CD4-positive, alpha-beta T cell treated with Interleukin-15 for 1 hour (primary cell): Measurements from ENCODE around the gene FBXO21.
A peak's percentile ranks its signal among the peaks of the same experiment; 100 is the strongest.

Experiments
- DNase-seq: peaks from one replicate; pipeline ENCODE4 v3.0.0-alpha.2; 2020

FBXO21 gene

GRCh38 chr12:117162167-117162539 lies 28.1 kb downstream of the FBXO21 start:
- no peak for DNase-seq

DNA sequence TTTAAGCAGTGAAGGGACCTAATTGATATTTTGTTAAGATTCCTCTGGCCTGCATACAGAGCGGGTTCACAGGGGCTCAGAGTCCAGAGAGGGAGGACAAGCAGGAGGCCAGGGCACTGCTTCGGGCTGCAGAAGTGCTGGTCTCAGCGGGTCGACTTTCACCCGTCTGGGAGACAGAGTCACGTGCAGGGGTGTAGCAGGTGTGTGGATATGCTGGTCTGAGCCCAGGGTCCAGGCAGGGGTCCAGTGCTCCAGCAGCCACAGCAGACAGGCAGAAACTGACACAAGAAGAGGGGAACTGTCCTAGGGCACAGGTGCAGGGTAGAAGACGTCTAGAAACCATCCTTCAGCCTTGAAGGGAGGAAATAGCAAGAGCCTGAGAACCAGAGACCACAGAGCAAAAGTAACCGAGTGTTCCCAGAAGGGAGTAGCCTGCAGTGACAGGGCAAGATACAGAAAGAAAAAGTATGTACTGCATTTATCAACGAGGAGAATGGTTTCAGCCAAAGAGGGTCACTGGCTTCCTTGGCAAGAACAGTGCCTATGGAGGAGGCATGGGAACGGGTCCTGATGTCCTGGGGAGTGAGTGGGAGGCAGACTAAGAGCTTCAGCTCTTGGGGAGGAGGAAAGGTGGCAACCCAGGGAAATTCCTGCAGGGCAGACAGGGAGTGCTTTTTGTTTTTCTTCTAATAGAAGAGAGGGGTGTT lies 28.7 kb downstream of the FBXO21 start:
- DNase-seq, result no peak

- DNase-seq, result no peak
Measured at GRCh38 chr12:117159674-117160073, 30.6 kb downstream of the FBXO21 start.

GRCh38 chr12:117158911-117159553 lies 31.2 kb downstream of the FBXO21 start:
- no peak for DNase-seq

DNA sequence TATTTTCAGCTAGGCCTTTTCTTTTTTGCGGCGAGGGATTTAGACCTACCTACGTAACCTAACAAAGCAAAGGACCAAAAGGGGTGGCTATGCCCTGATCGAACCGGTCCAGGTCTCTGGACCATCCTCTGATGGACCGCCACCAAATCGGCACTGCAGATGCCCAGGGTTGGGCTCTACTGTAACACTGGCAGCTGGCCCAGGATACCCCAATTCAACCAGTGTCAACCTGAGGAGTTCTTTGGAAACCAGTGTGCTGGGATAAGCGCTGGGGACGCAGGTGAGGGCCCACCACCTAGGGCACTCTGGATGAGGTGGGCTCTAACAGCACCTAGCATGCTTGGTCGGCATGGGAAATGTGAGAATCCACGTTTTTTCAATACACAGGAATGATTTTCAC lies 32.2 kb downstream of the FBXO21 start:
- no peak for DNase-seq

- DNase-seq, result peak; percentile 67
Measured at GRCh38 chr12:117155278-117156060, 34.8 kb downstream of the FBXO21 start.

DNA sequence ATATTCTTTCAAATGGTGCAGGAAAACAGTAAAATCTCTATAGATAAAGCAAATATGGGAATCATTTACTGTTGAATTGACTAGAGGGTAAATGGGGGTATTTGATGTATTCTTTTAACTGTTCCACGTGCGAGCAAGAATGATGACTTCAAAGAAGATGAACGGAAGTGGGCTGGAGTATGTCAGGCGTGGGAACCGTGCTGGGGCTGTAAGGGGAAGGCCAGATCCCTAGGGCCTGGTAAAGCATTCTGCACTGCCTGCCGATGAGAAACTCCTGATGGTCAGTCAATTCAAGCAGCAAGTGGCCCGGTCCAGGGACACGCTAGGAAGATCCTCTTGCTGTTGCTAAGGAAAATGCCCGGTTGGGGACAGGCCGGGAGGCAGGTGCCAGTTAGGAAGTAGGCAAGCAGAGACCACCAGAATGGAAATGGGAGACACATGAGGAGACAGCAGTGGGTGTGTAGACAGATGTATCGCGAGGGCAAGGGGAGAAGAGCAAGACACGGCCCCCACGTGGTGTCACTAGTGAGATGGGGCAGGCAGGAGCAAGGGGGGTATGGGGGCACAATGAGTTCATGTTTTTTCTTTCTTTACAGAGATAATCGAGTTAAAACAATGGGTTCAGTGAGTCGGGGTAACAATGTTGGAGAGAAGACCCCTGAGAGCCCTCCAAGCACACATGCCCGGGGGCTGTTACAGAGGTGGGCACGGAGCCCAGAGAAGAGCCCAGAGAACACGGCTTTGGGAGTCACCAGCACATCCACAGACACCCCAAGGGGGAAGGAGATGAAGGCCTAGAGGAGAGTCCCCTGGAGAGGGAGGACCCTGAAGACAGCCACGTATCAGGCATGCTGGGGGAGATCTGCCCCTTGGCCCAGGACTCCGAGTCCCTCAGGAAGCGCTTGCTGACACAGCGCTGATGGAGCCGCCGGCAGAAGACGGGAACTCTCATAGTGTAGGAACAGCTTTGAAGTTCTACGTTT lies 37.2 kb downstream of the FBXO21 start:
- no peak for DNase-seq

DNA sequence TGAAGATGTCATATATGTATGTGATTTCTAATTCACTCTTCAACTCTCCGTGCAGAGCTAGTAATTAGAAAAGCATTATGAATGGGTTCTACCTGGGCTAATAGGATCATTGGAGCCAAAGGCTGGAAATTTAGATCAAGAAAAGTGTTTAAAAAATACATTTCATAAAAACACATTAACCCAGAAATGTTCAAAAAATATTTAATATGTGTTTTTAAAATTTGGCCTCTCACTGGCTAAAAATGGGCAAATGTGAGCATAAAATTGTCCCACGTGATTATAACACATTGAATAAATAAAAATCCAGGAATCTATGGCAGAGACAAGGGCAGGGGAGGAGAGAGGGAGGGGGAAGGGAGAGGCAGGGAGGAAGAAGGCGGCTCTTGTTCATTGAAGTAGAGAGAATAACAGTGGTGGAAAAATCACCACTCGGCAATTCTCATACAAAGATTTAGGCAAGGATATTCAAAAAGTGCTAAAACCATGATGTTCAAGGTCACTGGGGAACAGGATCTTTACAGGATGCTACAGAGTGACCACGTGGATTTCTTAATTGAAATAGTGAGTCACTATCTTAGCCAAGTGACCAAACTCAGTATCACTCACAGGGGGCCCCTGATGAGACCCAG lies 38.8 kb downstream of the FBXO21 start:
- no peak for DNase-seq

DNA sequence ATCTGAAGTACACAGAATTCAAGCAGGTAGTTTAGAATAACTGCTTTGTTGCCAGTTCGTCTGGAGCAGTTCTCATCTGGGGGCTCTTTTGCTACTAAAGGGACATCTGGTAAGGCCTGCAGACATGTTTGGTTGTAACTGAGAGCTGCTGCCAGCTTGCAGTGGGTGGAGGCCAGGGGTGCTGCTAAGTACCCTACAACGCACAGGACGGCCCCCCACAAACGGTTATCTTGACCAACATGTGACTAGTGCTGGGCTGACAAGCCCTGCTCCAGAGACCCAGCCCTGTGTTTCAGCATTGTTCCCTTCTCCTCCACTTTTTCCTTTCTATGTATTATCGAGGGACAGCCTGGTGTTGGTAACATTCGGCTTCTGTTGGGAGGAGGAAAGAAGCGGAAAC lies 40.8 kb downstream of the FBXO21 start:
- no peak for DNase-seq

DNA sequence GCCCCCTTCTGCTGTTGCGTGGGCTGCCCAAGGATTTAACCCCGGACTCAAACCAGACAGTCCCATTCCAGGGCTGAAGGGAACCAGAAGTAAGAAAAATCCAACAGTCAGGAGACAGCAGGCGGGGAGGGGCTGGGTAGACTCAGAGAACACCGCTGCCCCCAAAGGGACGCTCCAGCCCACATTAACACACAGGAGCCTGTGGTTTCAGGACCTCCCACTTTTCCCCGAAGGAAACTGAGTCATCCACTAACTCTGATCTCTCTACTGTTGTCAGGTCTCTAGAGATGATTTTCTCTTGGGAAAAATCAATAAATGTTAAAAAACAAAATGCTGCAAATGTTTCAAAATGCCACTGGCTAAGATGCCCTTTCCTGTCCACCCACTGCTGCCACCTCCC lies 41.6 kb downstream of the FBXO21 start:
- DNase-seq, result no peak

GRCh38 chr12:117147639-117148038 lies 42.6 kb downstream of the FBXO21 start:
- no peak for DNase-seq

DNA sequence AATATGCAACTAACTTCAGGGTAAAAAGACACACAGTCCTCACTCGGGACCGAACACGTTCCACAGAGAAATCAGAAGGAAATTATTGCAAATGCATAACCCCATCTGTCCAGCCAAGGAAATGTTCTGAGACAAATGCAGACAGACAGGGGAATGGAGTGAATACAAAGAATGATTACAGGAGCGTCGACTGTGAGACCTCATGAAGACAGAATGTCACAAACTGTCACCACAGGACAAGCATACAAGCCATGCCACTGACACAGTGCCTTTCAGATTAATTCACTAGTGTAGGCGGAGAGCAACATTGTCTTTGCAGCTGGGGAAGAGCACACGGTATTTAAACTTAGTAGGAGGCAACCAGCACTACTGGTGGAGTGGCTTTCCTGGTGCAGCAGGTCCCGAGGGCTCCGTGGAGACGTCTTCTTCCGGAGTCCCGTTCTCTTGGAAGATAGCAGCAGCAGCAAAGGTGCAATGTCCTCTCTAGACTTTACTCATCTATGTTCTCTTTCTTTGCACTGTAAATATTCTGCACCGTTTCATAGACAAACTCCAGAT lies 44.6 kb downstream of the FBXO21 start:
- no peak for DNase-seq

DNA sequence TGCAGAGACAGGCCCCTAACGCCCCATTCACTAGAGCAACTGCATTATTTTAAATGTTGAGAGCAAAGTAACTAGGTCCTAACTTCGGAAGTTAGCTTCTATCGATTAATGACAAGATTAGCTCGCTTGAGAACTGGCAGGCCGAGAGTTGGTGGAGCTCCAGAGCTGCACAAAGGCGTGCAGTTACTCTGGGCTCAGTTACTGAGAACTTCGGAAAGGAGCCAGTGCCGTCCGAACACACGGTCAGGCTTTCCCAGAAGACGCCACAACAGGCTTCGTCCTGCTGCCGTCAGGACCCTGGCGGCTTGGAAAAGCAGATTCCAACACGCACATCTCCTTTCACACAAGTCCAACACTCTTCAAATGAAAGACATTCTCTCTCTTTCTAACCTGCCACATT lies 45.7 kb downstream of the FBXO21 start:
- no peak for DNase-seq

DNA sequence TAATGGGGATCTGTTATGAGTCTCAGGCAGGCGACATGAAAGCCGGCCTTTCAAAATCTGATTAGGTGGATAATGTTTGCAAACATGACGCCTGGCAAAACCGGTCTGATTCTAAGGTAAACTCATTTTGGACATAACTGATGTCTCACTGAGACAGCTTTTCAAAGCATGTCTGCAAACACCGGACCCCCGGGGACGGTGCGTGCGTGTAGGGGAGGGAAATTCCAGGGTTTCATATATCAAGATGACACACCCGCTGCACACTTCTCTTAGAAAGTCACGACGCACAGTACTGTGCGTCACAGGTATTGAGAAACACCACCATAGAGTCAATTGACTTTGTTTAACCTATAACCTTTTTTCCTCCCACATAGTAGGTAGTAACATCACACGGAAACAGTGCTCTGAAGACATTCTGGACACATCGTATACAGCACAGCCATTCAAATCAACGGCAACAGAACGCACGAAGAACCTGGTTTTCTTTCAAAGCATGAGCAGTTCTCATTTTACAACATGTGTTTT lies 47.2 kb downstream of the FBXO21 start:
- DNase-seq, result no peak

GRCh38 chr12:117142094-117142493 lies 48.2 kb downstream of the FBXO21 start:
- DNase-seq, result no peak

DNA sequence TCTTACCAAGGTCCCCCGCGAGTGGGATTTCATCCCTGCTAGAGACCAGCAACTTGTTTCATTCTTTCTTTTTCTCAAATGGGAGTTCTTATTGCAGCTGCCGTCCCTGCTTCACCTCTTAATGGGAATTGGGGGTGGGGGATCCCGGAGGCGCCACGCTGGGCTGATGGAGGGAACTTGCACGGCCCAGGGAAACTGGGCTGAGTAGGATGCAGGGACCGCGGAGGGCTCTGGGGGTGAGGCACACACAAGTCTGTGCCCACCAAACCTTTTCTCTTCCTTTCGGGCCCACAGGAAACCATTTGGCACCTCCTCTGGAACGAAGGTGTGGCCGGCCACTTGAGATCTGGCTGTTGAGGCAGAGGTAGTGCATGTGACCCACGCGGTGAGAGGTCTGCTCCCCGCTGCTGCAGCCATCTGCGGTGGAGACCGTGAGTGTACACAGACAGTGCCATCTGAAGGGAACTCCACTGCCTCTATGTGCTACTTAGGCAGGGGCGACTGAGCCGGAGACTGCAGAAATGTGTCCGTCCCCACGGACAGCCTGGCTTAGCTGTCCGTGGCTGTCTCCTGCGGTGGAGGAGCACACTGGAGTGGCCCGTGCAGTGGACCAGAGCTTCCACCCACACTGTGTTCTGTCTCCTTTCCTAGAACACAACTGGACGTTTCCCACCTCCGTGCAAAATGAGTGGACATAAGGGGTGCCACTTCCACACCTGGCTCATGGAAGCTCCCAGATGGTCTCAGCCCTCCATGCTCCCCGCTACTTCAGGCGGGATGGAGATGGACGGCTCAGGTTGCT lies 49.0 kb downstream of the FBXO21 start:
- DNase-seq, result no peak

GRCh38 chr12:117140397-117141096 lies 49.7 kb downstream of the FBXO21 start:
- DNase-seq, result no peak

DNA sequence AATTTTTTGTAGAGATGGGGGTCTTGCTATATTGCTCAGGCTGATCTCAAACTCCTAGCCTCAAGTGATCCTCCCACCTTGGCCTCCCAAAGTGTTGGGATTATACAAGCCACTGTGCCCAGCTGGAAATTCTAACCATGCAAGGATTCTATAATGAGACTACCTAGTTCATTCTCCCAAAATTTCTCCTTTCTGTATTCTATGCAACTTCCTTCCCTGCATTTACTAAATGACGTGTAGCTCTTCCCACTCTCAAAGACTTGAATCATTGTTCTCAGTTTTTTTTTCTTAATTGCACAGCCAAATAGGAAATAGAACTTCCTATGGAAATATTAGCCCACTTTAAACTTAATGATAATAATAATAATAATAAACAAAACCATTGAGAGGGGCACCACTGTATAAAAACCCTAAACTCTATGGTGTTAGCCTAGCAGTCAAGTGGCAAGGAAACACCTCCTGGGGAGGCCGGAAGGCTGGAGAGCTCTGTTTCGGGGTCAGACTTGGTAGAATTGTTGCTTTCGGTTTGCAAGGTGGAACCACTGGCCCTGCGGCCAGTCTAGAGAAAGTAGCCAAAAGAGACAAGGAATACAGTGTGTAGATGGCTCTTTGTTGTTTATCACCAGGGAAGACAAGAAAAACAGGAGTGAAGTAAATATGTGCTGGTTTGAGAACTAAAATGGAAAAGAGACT lies 51.1 kb downstream of the FBXO21 start:
- no peak for DNase-seq

DNA sequence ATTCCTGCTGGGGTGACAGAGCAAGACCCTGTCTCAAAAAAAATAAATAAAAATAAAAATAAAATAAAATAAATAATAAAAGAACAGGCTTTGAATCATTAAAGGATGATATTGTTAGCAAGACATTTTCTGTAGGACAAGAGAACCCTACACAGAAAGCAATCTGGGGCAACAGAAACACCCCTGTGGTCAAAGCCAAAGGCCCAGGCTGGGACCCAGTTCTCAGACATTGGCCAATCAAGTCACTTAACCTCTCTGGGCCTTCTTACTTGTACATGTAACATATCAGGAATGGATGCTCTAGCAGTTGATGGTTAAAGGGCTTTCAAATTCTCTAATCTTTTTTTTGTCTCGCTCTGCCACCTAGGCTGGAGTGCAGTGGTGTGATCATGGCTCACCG lies 55.5 kb downstream of the FBXO21 start:
- DNase-seq, result no peak

DNA sequence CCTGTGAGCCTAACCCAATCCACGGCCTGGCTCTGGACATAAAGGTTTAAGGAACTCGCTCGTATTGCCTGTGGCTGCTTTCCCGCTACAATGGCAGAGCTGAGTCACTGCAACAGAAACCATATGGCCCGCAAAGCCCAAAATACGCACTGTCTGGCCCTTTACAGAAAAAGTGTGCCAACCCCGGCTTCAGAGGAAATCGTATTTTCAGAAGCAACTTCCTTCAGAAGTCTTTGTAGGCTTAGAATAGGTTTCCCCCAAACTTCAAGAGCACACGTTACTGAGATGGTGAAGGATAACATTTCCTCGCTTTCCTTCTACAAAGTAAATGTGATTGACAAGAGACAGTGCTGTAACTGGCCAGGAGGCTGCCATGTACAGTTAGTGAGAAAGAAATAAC lies 56.2 kb downstream of the FBXO21 start:
- DNase-seq, result peak; percentile 34
